HL-60 (cell line): ENCODE results near the gene LYRM9.

Experiments used
- CTCF ChIP-seq: IDR thresholded peaks from one replicate; pipeline ENCODE4 v1.5.1; 2011; ENCODE audit warnings: low read length, control low read depth, inconsistent platforms; ENCODE audit not compliant: insufficient read depth
- GABPA ChIP-seq: IDR thresholded peaks from 2 replicates; pipeline ENCODE4 v1.6.1; 2012; ENCODE audit warnings: low read depth
- POLR2AphosphoS5 ChIP-seq: IDR thresholded peaks from 2 replicates; pipeline ENCODE4 v1.6.1; 2012; ENCODE audit warnings: low read depth

- no peak for TF ChIP-seq POLR2AphosphoS5
- no peak for TF ChIP-seq GABPA
- no peak for TF ChIP-seq CTCF
Measured at GRCh38 chr17:27832831-27833230, 60.3 kb downstream of the LYRM9 start.
